H9 (cell line): Measurements from ENCODE around the gene WASF3. TPM values are rescaled to one million over a fixed set of nuclear protein-coding genes. Genes with fewer than 3 reads are reported as not detected.
A peak's percentile ranks its signal among the peaks of the same experiment; 100 is the strongest.

Source experiments
- DNase-seq: peaks from one replicate; pipeline ENCODE4 v3.0.0-alpha.2; 2017
- H2AFZ ChIP-seq: one replicate; pipeline ENCODE4 v1.6.1; 2013; ENCODE audit warnings: mild to moderate bottlenecking, low read length, control low read depth, moderate library complexity
- H2AK5ac ChIP-seq: 2 replicates; pipeline ENCODE4 v1.6.1; 2013; ENCODE audit warnings: low read length, control low read depth, mixed read lengths; ENCODE audit not compliant: insufficient read length
- H2BK120ac ChIP-seq: one replicate; pipeline ENCODE4 v1.6.1; 2013; ENCODE audit warnings: low read depth, mild to moderate bottlenecking, low read length, control low read depth, inconsistent platforms; ENCODE audit not compliant: poor library complexity, severe bottlenecking
- H2BK12ac ChIP-seq: 2 replicates; pipeline ENCODE4 v1.6.1; 2013; ENCODE audit warnings: low read length, control low read depth, mixed read lengths, low read depth; ENCODE audit not compliant: insufficient read length
- H2BK15ac ChIP-seq: 2 replicates; pipeline ENCODE4 v1.6.1; 2013; ENCODE audit warnings: low read depth, low read length, control low read depth
- H2BK20ac ChIP-seq: one replicate; pipeline ENCODE4 v1.6.1; 2013; ENCODE audit warnings: low read depth, mild to moderate bottlenecking, low read length, control low read depth, inconsistent platforms; ENCODE audit not compliant: poor library complexity, severe bottlenecking
- H2BK5ac ChIP-seq: 2 replicates; pipeline ENCODE4 v1.6.1; 2013; ENCODE audit warnings: low read length, control low read depth, mixed read lengths; ENCODE audit not compliant: insufficient read length
- H3K14ac ChIP-seq: 2 replicates; pipeline ENCODE4 v1.6.1; 2013; ENCODE audit warnings: low read length, control low read depth; ENCODE audit not compliant: insufficient read depth
- H3K18ac ChIP-seq: 2 replicates; pipeline ENCODE4 v1.6.1; 2013; ENCODE audit warnings: low read depth, mild to moderate bottlenecking, mixed read lengths, low read length, control low read depth; ENCODE audit not compliant: insufficient read length
- H3K23ac ChIP-seq: 2 replicates; pipeline ENCODE4 v1.6.1; 2013; ENCODE audit warnings: low read length, control low read depth, mixed read lengths, low read depth; ENCODE audit not compliant: insufficient read length
- H3K23me2 ChIP-seq: 2 replicates; pipeline ENCODE4 v1.6.1; 2013; ENCODE audit warnings: low read depth, mild to moderate bottlenecking, mixed read lengths, low read length, control low read depth; ENCODE audit not compliant: insufficient read length, poor library complexity, severe bottlenecking
- H3K27ac ChIP-seq: 2 replicates; pipeline ENCODE4 v1.5.1; 2013; ENCODE audit warnings: low read length, control low read depth, mixed read lengths, low read depth; ENCODE audit not compliant: insufficient read length
- H3K27me3 ChIP-seq: 2 replicates; pipeline ENCODE4 v1.6.1; 2013; ENCODE audit warnings: low read length, control low read depth, inconsistent platforms; ENCODE audit not compliant: insufficient read depth
- H3K4ac ChIP-seq: 2 replicates; pipeline ENCODE4 v1.6.1; 2013; ENCODE audit warnings: low read depth, mild to moderate bottlenecking, control low read depth, inconsistent platforms, low read length, moderate library complexity
- H3K4me1 ChIP-seq: 2 replicates; pipeline ENCODE4 v1.6.1; 2013; ENCODE audit warnings: low read length, control low read depth, inconsistent platforms; ENCODE audit not compliant: insufficient read depth
- H3K4me2 ChIP-seq: 2 replicates; pipeline ENCODE4 v1.6.1; 2013; ENCODE audit warnings: low read length, control low read depth, mixed read lengths; ENCODE audit not compliant: insufficient read length, insufficient read depth
- H3K56ac ChIP-seq: 2 replicates; pipeline ENCODE4 v1.6.1; 2013; ENCODE audit warnings: low read depth, mild to moderate bottlenecking, mixed read lengths, low read length, control low read depth; ENCODE audit not compliant: insufficient read length
- H3K79me1 ChIP-seq: 2 replicates; pipeline ENCODE4 v1.6.1; 2013; ENCODE audit warnings: low read depth, mild to moderate bottlenecking, moderate library complexity, low read length, control low read depth, inconsistent platforms; ENCODE audit not compliant: insufficient read depth, poor library complexity, severe bottlenecking
- H3K79me2 ChIP-seq: 2 replicates; pipeline ENCODE4 v1.6.1; 2013; ENCODE audit warnings: low read length, control low read depth, inconsistent platforms; ENCODE audit not compliant: insufficient read depth
- H3K9ac ChIP-seq: 2 replicates; pipeline ENCODE4 v1.6.1; 2013; ENCODE audit warnings: low read length, control low read depth, mixed read lengths; ENCODE audit not compliant: insufficient read length; ENCODE audit errors: extremely low read depth
- H3K9me3 ChIP-seq: one replicate; pipeline ENCODE4 v1.6.1; 2013; ENCODE audit warnings: low read depth, low read length, inconsistent platforms; ENCODE audit not compliant: control insufficient read depth
- H3T11ph ChIP-seq: one replicate; pipeline ENCODE4 v1.6.1; 2013; ENCODE audit warnings: mild to moderate bottlenecking, low read length, control low read depth, inconsistent platforms
- H4K20me1 ChIP-seq: one replicate; pipeline ENCODE4 v1.6.1; 2013; ENCODE audit not compliant: control insufficient read depth, insufficient read length, insufficient read depth
- H4K5ac ChIP-seq: 2 replicates; pipeline ENCODE4 v1.6.1; 2013; ENCODE audit warnings: low read depth, mild to moderate bottlenecking, mixed read lengths, low read length, control low read depth; ENCODE audit not compliant: insufficient read length
- H4K8ac ChIP-seq: replicated peaks from 2 replicates; pipeline ENCODE4 v1.6.1; 2013; ENCODE audit warnings: low read length, control low read depth, mixed read lengths, low read depth; ENCODE audit not compliant: insufficient read length
- H4K91ac ChIP-seq: 2 replicates; pipeline ENCODE4 v1.6.1; 2013; ENCODE audit warnings: low read depth, mild to moderate bottlenecking, moderate library complexity, mixed read lengths, low read length, control low read depth; ENCODE audit not compliant: insufficient read length
- H3K27ac Mint-ChIP-seq, 3 experiments: 2 replicates in 2 of 3; 3 replicates in 1 of 3; pipeline ENCODE4 v1.8.0; 2020 to 2021; ENCODE audit warnings: mixed read lengths in 3 of 3, mild to moderate bottlenecking in 1 of 3, moderate library complexity in 1 of 3
- H3K27me3 Mint-ChIP-seq: 2 replicates; pipeline ENCODE4 v1.8.0; 2021; ENCODE audit warnings: low read depth, mild to moderate bottlenecking, moderate library complexity, mixed read lengths
- H3K36me3 Mint-ChIP-seq, 3 experiments: 2 replicates in 2 of 3; 3 replicates in 1 of 3; pipeline ENCODE4 v1.8.0; 2020 to 2021; ENCODE audit warnings: low read depth in 3 of 3, mixed read lengths in 3 of 3; ENCODE audit not compliant: insufficient read depth in 1 of 3
- H3K4me1 Mint-ChIP-seq, 2 experiments: 2 replicates each; pipeline ENCODE4 v1.8.0; 2020; ENCODE audit warnings: mixed read lengths in 2 of 2
- H3K4me3 Mint-ChIP-seq, 2 experiments: 2 replicates in 1 of 2; 3 replicates in 1 of 2; pipeline ENCODE4 v1.8.0; 2020 to 2021; ENCODE audit warnings: mild to moderate bottlenecking in 2 of 2, mixed read lengths in 2 of 2, moderate library complexity in 1 of 2
- H3K9me3 Mint-ChIP-seq, 2 experiments: 2 replicates in 1 of 2; 3 replicates in 1 of 2; pipeline ENCODE4 v1.8.0; 2020; ENCODE audit warnings: mild to moderate bottlenecking in 2 of 2, mixed read lengths in 2 of 2, moderate library complexity in 1 of 2
- CTCF ChIP-seq: fragments of 200-600 bp; sonication (generic); conservative IDR thresholded peaks from 3 replicates; pipeline ENCODE4 v1.8.0; 2021; ENCODE audit warnings: antibody characterized with exemption, mild to moderate bottlenecking
- WGBS: extraction: QIAGEN DNeasy Blood & Tissue Kit; methylation state at CpG from one replicate; pipeline ENCODE4 v1.1.7; 2013; ENCODE audit warnings: missing lambda C conversion rate, low lambda C conversion rate, mixed read lengths; ENCODE audit not compliant: insufficient read length; ENCODE audit errors: extremely low coverage; 5-methylcytosine and 5-hydroxymethylcytosine counted together
- total RNA-seq: library from RNA; stranded (reverse); gene quantifications from 2 replicates; pipeline ENCODE4 v1.2.1, GENCODE V29; 2021

Gene WASF3
- total RNA-seq, 1 experiment from 2014 or later = 22.2 TPM

- no peaks in the 10 kb centered on the region; the same call in 1 of the 2 replicates for H3K27me3 Mint-ChIP-seq
- Histone ChIP-seq H3K56ac (no peak overlapping the region), H3K18ac (no peak overlapping the region), H4K91ac (no peak overlapping the region), H3T11ph (no peak overlapping the region), H3K79me2 (no peaks in the 10 kb centered on the region; the same call in 1 of the 2 replicates), H4K8ac (no peak overlapping the region), H3K4me1 (peaks cover 4% of the 10 kb centered on the region; the same call in 1 of the 2 replicates), H3K23me2 (no peaks in the 10 kb centered on the region), H2BK12ac (no peak overlapping the region), H3K14ac (no peak overlapping the region), H3K23ac (no peak overlapping the region), H2AK5ac (no peak overlapping the region), H2BK20ac (no peak overlapping the region), H4K20me1 (no peaks in the 10 kb centered on the region), H2BK5ac (no peak overlapping the region), H2BK15ac (no peak overlapping the region), H2BK120ac (no peak overlapping the region), H4K5ac (no peak overlapping the region), H3K79me1 (no peaks in the 10 kb centered on the region), H2AFZ (no peak overlapping the region), H3K4ac (no peak overlapping the region), H3K27me3 (no peaks in the 10 kb centered on the region), H3K4me2 (no peak overlapping the region), H3K27ac (no peak overlapping the region), H3K9ac (no peak overlapping the region), H3K9me3 (peaks cover 4% of the 10 kb centered on the region)
- H3K4me1 Mint-ChIP-seq = peaks cover 19 to 42% of the 10 kb centered on the region in 2 experiments
- no peak overlapping the region; a peak in 1 of 5 replicates for H3K4me3 Mint-ChIP-seq
- WGBS = no CpG with 5 or more reads among the region's 4 CpGs
- peak overlapping the region in 1 of 3 experiments; percentile 30; a peak in 1 of 7 replicates for H3K27ac Mint-ChIP-seq
- DNase-seq = no peak
- no peak for TF ChIP-seq CTCF
- H3K36me3 Mint-ChIP-seq = peaks cover under 1 to 5% (median 4%) of the 10 kb centered on the region in 3 experiments; a peak in 3 of 7 replicates
- H3K9me3 Mint-ChIP-seq = peaks cover 0 to 14% of the 10 kb centered on the region in 2 experiments; a peak in 3 of 5 replicates
Measured at GRCh38 chr13:26515721-26516120, 41.8 kb upstream of the WASF3 start.
